HepG2 (cell line): Measurements from ENCODE around the gene PIP5K1C.

Experiments
- CEBPB ChIP-seq: IDR thresholded peaks from 2 replicates; pipeline ENCODE4 v1.6.1; 2011; ENCODE audit warnings: low read depth, low read length, improper control_type of control experiment, borderline replicate concordance
- FOXK1 ChIP-seq: sonication (generic); formaldehyde crosslinking; IDR thresholded peaks from 2 replicates; pipeline ENCODE4 v1.4.0; 2020; ENCODE audit warnings: low read depth, missing genetic modification reagents, borderline replicate concordance
- MYC ChIP-seq: sonication (generic); formaldehyde crosslinking; IDR thresholded peaks from 2 replicates; pipeline ENCODE4 v1.9.0; 2021; ENCODE audit warnings: missing genetic modification reagents, borderline replicate concordance
- RAD51 ChIP-seq: fragments of 450-650 bp; IDR thresholded peaks from 2 replicates; pipeline ENCODE4 v1.6.1; 2016; ENCODE audit warnings: borderline replicate concordance
- RNF2 ChIP-seq: fragments of 450-650 bp; conservative IDR thresholded peaks from 2 replicates; pipeline ENCODE4 v1.6.1; 2016; ENCODE audit warnings: low read depth
- TAF1 ChIP-seq: sonication (generic); formaldehyde crosslinking; IDR thresholded peaks from 2 replicates; pipeline ENCODE4 v1.4.0; 2020; ENCODE audit warnings: missing genetic modification reagents
- ZFP36 ChIP-seq: fragments of 150-350 bp; IDR thresholded peaks from 2 replicates; pipeline ENCODE4 v1.6.1; 2018; ENCODE audit warnings: borderline replicate concordance, low read length, low read depth; ENCODE audit not compliant: partially characterized antibody
- ZNF263 ChIP-seq: sonication (generic); formaldehyde crosslinking; IDR thresholded peaks from 2 replicates; pipeline ENCODE4 v1.4.0; 2020; ENCODE audit warnings: missing genetic modification reagents
- ZNF549 ChIP-seq: sonication (generic); formaldehyde crosslinking; IDR thresholded peaks from 2 replicates; pipeline ENCODE4 v1.5.0; 2020; ENCODE audit warnings: missing genetic modification reagents
- ZSCAN29 ChIP-seq: sonication (generic); formaldehyde crosslinking; conservative IDR thresholded peaks from 2 replicates; pipeline ENCODE4 v1.4.0; 2020; ENCODE audit warnings: mild to moderate bottlenecking, missing genetic modification reagents
- TF ChIP-seq, protein P1 (sequence below): sonication (generic); formaldehyde crosslinking; conservative IDR thresholded peaks from 2 replicates; pipeline ENCODE4 v1.4.0; 2020; ENCODE audit warnings: missing genetic modification reagents
- TF ChIP-seq, protein P2 (sequence below), 2 experiments: sonication (generic) in 1 of 2; formaldehyde crosslinking in 1 of 2; IDR thresholded peaks; 2 replicates each; pipeline versions ENCODE4 v1.5.1 to v1.6.1; 2011 to 2020; ENCODE audit warnings: borderline replicate concordance in 1 of 2, low read depth in 1 of 2, low read length in 1 of 2, mild to moderate bottlenecking in 1 of 2, missing genetic modification reagents in 1 of 2, moderate library complexity in 1 of 2

DNA sequence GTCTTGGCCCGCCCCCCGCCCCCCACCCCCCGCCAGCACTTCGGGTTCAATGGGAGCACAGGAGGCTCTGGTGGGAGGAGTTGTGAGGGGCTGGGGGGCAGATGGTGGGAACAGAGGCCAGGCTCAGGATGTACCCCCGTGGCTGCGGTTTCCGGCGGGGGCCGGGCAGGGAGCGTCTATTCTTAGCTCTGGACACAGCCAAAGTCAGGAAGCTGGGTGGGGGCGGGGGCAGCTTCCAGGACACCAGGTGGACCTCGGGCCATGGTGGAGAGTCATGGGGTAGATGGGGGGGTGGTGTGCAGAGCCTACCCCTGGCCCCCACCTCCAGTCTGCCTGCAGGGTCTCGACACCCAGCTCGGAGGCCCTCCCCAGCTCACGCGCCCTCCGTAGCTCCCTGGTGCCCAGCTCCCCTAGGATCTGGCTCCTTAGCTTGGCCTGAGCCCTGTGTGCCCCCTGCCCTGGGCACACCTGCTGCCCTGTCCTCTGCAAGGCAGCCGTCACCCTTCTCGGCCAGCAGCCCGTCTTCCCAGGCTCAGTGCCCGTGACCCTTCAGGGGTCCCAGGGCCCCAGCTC, 91.4 kb downstream of the PIP5K1C start:
- TF ChIP-seq TAF1 (CRISPR knock-in tag) = no peak
- no peak for TF ChIP-seq RNF2
- TF ChIP-seq, protein P1, sequence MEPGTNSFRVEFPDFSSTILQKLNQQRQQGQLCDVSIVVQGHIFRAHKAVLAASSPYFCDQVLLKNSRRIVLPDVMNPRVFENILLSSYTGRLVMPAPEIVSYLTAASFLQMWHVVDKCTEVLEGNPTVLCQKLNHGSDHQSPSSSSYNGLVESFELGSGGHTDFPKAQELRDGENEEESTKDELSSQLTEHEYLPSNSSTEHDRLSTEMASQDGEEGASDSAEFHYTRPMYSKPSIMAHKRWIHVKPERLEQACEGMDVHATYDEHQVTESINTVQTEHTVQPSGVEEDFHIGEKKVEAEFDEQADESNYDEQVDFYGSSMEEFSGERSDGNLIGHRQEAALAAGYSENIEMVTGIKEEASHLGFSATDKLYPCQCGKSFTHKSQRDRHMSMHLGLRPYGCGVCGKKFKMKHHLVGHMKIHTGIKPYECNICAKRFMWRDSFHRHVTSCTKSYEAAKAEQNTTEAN = no peak
- TF ChIP-seq, protein P2, sequence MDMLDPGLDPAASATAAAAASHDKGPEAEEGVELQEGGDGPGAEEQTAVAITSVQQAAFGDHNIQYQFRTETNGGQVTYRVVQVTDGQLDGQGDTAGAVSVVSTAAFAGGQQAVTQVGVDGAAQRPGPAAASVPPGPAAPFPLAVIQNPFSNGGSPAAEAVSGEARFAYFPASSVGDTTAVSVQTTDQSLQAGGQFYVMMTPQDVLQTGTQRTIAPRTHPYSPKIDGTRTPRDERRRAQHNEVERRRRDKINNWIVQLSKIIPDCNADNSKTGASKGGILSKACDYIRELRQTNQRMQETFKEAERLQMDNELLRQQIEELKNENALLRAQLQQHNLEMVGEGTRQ (IDR thresholded peaks at IDR 0.05; ENCODE audit: low read depth, low read length) = no peak
- TF ChIP-seq, protein P2 (CRISPR knock-in tag; IDR thresholded peaks at IDR 0.05; ENCODE audit: borderline replicate concordance) = no peak
- no peak for TF ChIP-seq ZFP36
- TF ChIP-seq ZNF549 = no peak
- TF ChIP-seq MYC (CRISPR knock-in tag) = no peak
- no peak for TF ChIP-seq FOXK1 (CRISPR knock-in tag)
- no peak for TF ChIP-seq CEBPB
- TF ChIP-seq ZSCAN29 (CRISPR knock-in tag) = no peak
- TF ChIP-seq RAD51 = no peak
- no peak for TF ChIP-seq ZNF263 (CRISPR knock-in tag)
